ENCODE data around the gene ENG.

The ENG gene

DNA sequence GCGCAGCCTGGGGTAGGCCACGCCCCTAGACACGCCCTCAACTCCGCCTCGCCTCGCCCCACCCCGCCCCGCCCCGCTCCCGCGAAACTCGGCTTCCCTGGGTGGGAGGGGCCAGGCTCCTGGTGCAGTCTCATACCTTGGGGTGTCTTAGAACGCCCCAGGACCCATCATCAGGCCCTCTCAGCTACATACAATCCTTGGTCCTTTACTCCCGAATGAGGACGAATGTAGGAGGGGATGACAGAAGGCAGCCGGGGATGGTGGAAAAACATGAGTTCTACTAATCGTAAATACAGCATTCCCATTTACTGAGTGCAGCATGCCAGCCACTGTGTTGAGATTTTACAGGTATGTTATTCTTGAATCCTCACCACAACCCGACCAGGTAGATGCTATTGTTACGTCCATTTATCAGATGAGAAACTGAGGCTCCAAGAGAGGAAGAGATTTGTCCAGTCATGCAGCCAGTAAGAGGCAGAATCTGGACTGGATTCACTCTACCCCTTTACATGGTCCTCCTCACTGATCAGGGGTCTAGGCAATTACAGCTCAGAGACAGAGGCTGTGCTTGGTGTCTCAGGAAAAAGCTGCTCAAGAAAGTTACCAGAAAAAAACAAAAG is 82.8 kb downstream of the ENG start:
- no peak for DNase-seq

DNA sequence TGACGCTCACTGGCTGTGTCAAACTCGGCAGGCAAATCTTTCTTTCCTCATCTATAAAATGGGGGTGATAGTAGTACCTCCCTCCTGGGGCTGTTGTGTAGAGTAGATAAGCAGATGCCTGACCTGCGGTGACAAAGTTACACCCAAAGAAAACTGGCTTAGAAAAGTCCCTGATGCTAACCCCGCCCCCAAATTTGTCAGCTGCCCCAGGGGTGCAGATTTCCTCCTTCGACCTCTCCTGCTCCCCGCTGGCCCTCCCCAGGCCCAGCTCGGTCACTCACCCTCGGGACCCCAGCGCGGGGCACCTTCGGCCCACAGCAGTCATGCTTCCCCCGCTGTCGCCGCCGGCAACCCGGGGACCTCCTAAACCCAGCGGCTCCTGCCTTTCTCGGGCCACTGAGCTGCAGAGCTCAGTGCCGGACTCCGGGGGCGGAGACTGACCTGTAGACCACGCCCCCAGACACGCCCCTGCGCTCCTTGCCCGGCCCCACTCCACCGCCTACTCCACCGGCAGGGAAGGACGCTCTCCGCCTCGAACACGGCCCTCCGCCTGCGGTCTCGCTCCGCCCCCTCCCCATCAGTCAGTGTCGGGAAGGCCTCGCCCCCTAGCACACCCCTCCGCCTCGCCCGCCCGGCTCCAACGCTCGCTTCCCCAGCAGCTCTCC is 83.4 kb downstream of the ENG start:
- peak; percentile 90 for DNase-seq

DNA sequence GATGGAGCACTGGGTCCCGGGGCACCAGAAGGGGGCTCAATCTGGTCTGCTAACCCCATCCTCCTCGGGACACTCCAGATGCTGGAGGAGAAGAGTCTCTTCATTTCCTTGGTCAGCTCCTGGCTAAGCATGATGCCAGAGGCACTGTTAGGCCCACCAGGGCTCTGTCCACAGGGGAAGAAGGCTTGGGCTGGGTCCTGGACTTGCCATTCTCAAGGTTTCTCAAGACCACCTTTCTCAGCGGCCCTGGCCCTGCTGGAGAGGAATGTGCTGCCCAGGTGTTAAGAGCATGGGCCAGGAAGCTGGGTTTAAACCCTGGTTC is 83.9 kb downstream of the ENG start:
- DNase-seq, result no peak

DNA sequence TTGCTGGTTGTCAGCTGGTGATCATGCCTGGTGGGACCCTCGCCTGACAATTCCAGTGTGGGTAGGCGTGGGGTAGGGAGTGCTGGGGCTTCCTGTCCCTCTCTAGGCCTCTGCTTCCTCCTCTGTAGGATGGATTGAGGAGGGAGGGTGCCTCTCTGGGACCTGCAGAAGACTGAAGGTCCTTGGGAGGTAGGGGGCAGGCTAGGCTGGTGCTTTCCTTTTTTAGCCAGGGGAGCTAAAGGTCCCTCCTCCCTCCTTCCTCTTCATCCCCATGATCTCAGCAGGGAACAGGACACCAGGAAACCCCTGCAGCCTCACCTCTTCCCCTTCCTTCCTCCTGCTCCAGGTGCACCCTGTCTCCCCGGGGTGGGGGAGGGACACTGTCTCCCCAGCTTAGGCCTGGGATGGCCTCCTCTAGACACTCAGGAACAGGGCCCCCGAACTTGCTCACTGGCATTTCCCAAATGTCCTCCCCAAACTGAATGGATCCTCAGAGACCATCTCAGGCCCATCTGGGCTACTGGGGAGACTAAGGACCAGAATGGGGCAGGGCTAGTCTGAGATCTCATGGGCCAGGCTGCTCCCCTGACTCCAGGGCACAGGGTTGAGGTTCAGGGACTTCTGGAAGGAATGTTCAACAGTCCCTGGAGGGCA is 84.4 kb downstream of the ENG start:
- no peak for DNase-seq

DNA sequence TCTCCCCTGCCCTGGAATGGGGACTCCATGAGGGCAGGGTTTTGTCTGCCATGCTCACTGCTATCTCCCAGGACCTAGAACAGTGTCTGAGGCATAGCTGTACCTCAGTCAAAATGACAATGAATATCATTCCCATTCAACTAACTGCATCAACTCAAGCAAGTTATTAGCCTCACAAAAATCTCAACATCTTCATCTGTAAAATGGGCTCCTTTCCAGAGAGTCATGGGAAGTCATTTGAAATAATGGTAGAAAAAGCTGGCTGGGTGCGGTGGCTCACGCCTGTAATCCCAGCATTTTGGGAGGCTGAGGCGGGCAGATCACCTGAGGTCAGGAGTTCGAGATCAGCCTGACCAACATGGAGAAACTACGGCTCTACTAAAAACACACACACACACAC is 85.4 kb downstream of the ENG start:
- no peak for DNase-seq

DNA sequence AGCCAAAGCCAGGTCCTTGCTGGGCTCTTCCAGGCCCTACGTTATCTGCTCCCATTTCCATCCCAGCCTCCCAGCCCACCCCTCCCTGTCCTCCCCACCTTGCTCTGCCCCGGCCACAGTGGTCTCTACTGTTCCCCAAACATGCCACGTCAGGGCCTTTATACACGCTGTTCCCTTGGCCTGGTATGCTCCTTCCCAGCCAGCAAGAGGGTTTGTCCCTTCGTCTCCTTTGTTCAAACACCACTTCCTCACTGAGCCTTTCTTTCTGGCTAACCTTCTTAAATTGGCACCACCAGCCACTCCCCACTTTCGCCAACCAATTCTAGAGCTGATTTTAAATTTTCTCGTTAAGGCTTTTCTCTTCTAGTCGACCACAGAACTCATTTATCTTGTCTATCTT is 85.8 kb downstream of the ENG start:
- DNase-seq, result no peak

DNA sequence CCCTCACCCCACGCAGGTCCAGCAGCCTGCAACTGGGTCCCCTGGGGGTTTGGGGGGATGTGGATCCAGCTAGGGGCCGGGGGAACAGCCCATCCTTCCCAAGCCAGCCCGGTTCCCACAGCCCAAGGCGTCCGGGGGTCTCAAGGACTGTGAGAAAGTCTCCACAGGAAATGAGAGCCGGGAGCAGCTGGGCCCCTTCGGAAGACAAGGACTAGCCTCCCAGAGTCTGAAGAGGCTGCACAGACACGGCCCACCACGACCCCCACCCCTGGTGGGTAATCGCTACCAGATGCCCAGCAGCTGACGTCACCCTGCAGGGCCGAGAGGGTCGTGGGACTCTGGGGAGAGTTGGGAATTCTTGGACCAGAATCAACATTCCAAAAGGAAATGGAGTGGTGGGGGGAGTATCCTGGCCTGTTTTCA is 86.5 kb downstream of the ENG start:
- DNase-seq, result no peak

DNA sequence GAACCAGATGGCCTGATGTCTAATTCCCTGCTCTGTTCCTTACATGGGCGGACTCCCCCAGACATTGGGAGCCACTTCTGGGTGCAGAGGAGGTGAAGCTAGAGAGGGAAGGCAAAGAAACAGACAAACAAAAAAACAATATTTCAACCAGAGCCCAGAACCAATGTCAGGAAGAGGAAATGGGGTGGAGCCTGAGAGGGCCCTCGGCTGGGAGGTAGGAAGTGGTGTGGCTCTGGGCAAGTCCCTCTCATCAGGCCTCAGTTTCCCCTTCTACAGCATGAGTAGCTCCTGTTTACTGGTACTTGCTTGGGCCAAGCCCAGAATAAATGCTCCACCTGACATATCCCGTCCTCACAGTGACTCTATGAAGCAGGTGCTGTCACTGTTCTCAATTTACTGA is 87.0 kb downstream of the ENG start:
- no peak for DNase-seq

DNA sequence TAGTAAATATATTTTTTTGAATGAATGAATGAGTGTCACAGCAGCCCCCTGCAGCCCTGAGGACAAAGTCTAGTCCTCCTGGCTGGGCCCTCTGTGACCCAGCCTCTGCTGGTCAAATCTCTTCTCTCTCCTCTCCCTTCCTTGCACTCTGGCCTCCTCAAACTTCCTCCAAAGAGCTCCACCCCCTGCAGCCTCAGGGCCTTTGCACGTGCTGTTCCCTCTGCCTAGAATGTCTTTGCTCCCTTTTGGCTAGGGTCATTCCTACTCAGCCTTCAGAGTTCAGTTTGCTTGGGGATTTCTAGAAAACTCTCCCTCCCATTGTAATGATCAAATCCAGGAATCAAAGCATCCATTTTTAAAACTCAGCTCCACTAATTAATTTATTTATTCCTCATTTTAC is 89.0 kb downstream of the ENG start:
- no peak for DNase-seq

Measured in activated gamma-delta T cell treated with Interleukin-2 at 50 U/mL for 16 hours (primary cell).